DMS53 treated with DMSO at 0.1 percent for 48 hours (cell line): ENCODE data around the gene G6PC2.

Experiments
- DNase-seq: peaks from one replicate; lab custom pipeline; 2025; ENCODE audit not compliant: unreplicated experiment; lab: John Stamatoyannopoulos, UW

The G6PC2 gene

GRCh38 chr2:168944065-168944464 is 43.0 kb downstream of the G6PC2 start:
- no peak for DNase-seq

- DNase-seq: no peak
Observed at GRCh38 chr2:168945508-168945907, 44.4 kb downstream of the G6PC2 start.

DNA sequence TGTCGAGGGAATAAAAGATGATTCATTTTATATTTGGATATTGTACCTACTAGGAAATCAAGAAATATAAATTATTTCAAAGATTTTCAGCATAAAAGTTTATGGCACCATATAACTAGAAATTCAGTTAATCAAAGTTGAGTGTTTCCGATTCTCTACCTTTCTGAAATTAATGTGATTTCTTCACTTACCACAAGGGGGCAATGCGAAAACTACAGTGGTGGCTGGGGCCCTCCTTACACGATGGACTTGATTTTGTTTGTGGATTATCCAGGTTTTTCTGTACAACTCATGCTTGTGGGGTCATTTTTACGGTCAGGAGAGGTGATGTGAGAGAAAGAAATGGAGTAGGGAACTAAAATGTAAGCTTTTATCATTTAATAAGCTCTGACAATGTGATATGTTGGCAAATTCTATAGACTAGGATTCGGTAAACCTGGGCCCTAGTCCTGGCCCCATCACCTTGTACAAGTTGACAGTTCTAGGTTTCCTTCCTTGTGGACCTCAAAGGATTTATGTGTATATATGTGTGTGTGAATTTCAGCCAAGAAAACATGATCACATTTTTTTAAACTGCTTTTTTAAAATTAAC is 47.6 kb downstream of the G6PC2 start:
- DNase-seq: peak; percentile 15

- DNase-seq: no peak
Observed at GRCh38 chr2:168949324-168949723, 48.2 kb downstream of the G6PC2 start.

DNA sequence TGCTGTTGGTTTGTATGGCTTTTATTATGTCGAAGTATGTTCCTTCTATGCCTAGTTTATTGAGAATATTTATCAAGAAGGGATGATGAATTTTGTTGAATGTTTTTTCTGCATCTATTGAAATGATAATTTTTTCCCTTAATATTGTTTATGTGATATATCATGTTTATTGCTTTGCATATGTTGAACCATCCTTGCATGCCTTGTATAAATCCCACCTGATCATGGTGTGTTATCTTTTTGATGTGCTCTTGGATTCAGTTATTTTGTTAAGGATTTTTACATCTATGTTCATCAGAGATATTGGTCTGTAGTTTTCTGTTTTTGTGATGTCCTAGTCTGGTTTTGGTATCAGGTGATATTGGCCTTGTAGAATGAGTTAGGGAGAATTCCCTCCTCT is 50.8 kb downstream of the G6PC2 start:
- DNase-seq: no peak

DNA sequence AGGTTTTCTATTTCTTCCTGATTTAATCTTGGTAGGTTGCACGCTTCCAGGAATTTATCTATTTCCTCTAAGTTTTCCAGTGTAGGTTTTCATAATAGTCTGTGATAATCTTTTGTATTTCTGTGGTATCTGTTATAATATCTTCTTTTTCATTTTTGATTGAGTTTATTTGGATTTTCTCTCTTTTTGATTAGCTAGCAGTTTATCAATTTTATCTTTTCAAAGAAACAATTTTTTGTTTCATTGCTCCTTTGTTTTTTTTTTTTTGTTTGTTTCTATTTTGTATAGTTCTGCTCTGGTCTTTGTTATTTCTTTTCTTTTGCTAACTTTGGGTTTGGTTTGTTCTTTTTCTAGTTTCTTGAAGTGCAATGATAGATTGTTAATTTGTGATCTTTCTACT is 51.3 kb downstream of the G6PC2 start:
- no peak for DNase-seq

GRCh38 chr2:168954256-168954655 is 53.2 kb downstream of the G6PC2 start:
- DNase-seq: no peak

DNA sequence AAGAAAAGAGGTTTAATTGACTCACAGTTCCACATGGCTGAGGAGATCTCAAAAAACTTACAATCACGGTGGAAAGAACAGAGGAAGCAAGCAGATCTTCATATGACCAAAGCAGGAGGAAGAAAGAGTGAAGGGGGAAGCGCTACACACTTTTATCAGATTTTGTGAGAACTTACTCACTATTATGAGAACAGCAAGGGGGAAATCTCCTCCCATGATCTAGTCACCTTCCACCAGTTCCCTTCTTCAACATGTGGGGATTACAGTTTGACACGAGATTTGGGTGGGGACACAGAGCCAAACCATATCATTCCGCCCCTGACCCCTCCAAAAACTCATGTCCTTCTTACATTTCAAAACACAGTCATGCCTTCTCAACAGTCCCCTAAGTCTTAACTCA is 54.2 kb downstream of the G6PC2 start:
- DNase-seq: no peak

DNA sequence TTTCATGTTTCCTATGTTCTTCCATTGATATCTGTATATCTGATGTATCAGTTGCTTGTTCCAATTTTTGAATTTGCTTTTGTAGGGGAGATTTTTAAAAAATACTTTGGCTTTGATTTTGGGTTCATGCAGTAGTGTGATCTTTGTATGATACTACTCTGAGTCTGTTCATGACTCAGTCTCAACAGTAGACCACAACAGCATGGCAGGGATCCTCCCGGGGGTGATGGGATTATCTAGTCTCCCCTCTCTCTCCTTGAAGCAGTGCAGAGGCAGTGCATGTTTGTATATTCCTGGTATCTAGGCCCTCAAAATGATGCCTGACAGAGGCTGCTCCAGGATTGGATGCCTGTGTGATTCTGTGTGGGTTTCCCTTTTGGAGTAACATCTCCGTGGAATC is 55.3 kb downstream of the G6PC2 start:
- DNase-seq: no peak
